GM12865 (cell line): ENCODE measurements around the gene TRNAU1AP.

ENCODE experiments used
- DNase-seq: peaks from one replicate; pipeline ENCODE4 v3.0.0; 2010; ENCODE audit warnings: low read depth
- H3K4me3 ChIP-seq: 2 replicates; pipeline ENCODE4 v1.5.1; 2011; ENCODE audit warnings: mild to moderate bottlenecking, low read depth, low read length, control low read depth
- CTCF ChIP-seq: IDR thresholded peaks from 2 replicates; pipeline ENCODE4 v1.5.1; 2011; ENCODE audit warnings: low read length, control low read depth, low read depth, inconsistent platforms; ENCODE audit not compliant: insufficient read depth; ENCODE audit errors: missing control alignments

TRNAU1AP gene

GRCh38 chr1:28552758-28553663 is at the start of gene TRNAU1AP:
Gene TRNAU1AP (plus strand): TSS chr1:28553085. CDS start chr1:28553111, 26 bp downstream.
- no peak for TF ChIP-seq CTCF
- H3K4me3 ChIP-seq, result peak within 1 kb of the TSS; percentile 89
- DNase-seq, result peak; percentile 99

- no peak for TF ChIP-seq CTCF
- H3K4me3 ChIP-seq, result no peak overlapping the region
- no peak for DNase-seq
Observed at GRCh38 chr1:28503117-28503516, 49.8 kb upstream of the TRNAU1AP start.

- peak within 1 kb of the TSS; percentile 80 for H3K4me3 ChIP-seq
- DNase-seq, result peak; percentile 99
- no peak for TF ChIP-seq CTCF
Observed at GRCh38 chr1:28505406-28506187, 47.3 kb upstream of the TRNAU1AP start, which contains the start of gene RCC1. Gene RCC1 (plus strand): TSS chr1:28506043. CDS start chr1:28529867, 23,824 bp downstream.

- no peak for TF ChIP-seq CTCF
- H3K4me3 ChIP-seq, result peak overlapping the region; percentile 80
- DNase-seq, result peak; percentile 44
Observed at GRCh38 chr1:28506907-28507246, 46.0 kb upstream of the TRNAU1AP start.

GRCh38 chr1:28507247-28507645 is 45.6 kb upstream of the TRNAU1AP start:
- peak overlapping the region; percentile 80 for H3K4me3 ChIP-seq
- TF ChIP-seq CTCF, result no peak
- DNase-seq, result peak; percentile 49

- no peak for TF ChIP-seq CTCF
- no peak for DNase-seq
- H3K4me3 ChIP-seq, result peak overlapping the region; percentile 80
Observed at GRCh38 chr1:28507646-28508434, 45.0 kb upstream of the TRNAU1AP start.
